HCT116 (cell line): ENCODE measurements around the gene EFCAB8.

Source experiments
- EZH2 ChIP-seq: fragments of 200-600 bp; sonication (generic); IDR thresholded peaks from 2 replicates; pipeline ENCODE4 v1.6.1; 2017; ENCODE audit warnings: antibody characterized with exemption, mixed run types
- EZH2phosphoT487 ChIP-seq: fragments of 200-600 bp; IDR thresholded peaks from 2 replicates; pipeline ENCODE4 v1.6.1; 2018; ENCODE audit warnings: antibody characterized with exemption, borderline replicate concordance
- POLR2A ChIP-seq: IDR thresholded peaks from 2 replicates; pipeline ENCODE4 v1.7.0; 2011; ENCODE audit warnings: borderline replicate concordance; ENCODE audit not compliant: insufficient read depth, insufficient read length; ENCODE audit errors: extremely low read depth
- POLR2AphosphoS5 ChIP-seq: IDR thresholded peaks from 2 replicates; pipeline ENCODE4 v1.6.1; 2011; ENCODE audit warnings: mild to moderate bottlenecking, low read depth, low read length, moderate library complexity
- RAD21 ChIP-seq: IDR thresholded peaks from 2 replicates; pipeline ENCODE4 v1.6.1; 2012; ENCODE audit warnings: low read depth, mild to moderate bottlenecking
- SIN3A ChIP-seq: IDR thresholded peaks from 2 replicates; pipeline ENCODE4 v1.6.1; 2012; ENCODE audit warnings: low read depth
- YY1 ChIP-seq: IDR thresholded peaks from 2 replicates; pipeline ENCODE4 v1.6.1; 2011; ENCODE audit warnings: low read length, low read depth, moderate library complexity, mild to moderate bottlenecking; ENCODE audit not compliant: insufficient replicate concordance; ENCODE audit errors: extremely low read depth
- ZNF274 ChIP-seq: fragments of 200-500 bp; sonication (Bioruptor generic); IDR thresholded peaks from 2 replicates; pipeline ENCODE4 v1.6.1; 2014; ENCODE audit warnings: mild to moderate bottlenecking, low read depth, low read length, inconsistent platforms
- TF ChIP-seq, protein P1 (sequence below), 3 experiments: fragments of 200-600 bp in 1 of 3; sonication (generic) in 1 of 3; IDR thresholded peaks in 2 of 3; conservative IDR thresholded peaks in 1 of 3; 2 replicates each; pipeline ENCODE4 v1.5.1; 2012 to 2017; ENCODE audit warnings: low read depth in 2 of 3, low read length in 2 of 3, antibody characterized with exemption in 1 of 3, borderline replicate concordance in 1 of 3, control low read depth in 1 of 3, mild to moderate bottlenecking in 1 of 3, mixed read lengths in 1 of 3, mixed run types in 1 of 3, moderate library complexity in 1 of 3; ENCODE audit not compliant: insufficient read depth in 1 of 3
- TF ChIP-seq, protein P2 (sequence below): IDR thresholded peaks from 2 replicates; pipeline ENCODE4 v1.6.1; 2012; ENCODE audit warnings: low read depth
- TF ChIP-seq, protein P3 (sequence below): IDR thresholded peaks from 2 replicates; pipeline ENCODE4 v1.6.1; 2012

GRCh38 chr20:33005908-33006775 is 147.4 kb downstream of the EFCAB8 start:
- TF ChIP-seq, protein P1, sequence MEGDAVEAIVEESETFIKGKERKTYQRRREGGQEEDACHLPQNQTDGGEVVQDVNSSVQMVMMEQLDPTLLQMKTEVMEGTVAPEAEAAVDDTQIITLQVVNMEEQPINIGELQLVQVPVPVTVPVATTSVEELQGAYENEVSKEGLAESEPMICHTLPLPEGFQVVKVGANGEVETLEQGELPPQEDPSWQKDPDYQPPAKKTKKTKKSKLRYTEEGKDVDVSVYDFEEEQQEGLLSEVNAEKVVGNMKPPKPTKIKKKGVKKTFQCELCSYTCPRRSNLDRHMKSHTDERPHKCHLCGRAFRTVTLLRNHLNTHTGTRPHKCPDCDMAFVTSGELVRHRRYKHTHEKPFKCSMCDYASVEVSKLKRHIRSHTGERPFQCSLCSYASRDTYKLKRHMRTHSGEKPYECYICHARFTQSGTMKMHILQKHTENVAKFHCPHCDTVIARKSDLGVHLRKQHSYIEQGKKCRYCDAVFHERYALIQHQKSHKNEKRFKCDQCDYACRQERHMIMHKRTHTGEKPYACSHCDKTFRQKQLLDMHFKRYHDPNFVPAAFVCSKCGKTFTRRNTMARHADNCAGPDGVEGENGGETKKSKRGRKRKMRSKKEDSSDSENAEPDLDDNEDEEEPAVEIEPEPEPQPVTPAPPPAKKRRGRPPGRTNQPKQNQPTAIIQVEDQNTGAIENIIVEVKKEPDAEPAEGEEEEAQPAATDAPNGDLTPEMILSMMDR (IDR thresholded peaks at IDR 0.05 in 2 of 3, conservative IDR thresholded peaks at IDR 0.05 in 1 of 3; ENCODE audit: borderline replicate concordance in 1 of 3, insufficient read depth in 1 of 3, low read depth in 2 of 3, low read length in 2 of 3): no peak
- TF ChIP-seq EZH2 (no peak), POLR2A (no peak), RAD21 (no peak), YY1 (no peak), ZNF274 (no peak), SIN3A (no peak), EZH2phosphoT487 (no peak), POLR2AphosphoS5 (no peak)
- TF ChIP-seq, protein P2, sequence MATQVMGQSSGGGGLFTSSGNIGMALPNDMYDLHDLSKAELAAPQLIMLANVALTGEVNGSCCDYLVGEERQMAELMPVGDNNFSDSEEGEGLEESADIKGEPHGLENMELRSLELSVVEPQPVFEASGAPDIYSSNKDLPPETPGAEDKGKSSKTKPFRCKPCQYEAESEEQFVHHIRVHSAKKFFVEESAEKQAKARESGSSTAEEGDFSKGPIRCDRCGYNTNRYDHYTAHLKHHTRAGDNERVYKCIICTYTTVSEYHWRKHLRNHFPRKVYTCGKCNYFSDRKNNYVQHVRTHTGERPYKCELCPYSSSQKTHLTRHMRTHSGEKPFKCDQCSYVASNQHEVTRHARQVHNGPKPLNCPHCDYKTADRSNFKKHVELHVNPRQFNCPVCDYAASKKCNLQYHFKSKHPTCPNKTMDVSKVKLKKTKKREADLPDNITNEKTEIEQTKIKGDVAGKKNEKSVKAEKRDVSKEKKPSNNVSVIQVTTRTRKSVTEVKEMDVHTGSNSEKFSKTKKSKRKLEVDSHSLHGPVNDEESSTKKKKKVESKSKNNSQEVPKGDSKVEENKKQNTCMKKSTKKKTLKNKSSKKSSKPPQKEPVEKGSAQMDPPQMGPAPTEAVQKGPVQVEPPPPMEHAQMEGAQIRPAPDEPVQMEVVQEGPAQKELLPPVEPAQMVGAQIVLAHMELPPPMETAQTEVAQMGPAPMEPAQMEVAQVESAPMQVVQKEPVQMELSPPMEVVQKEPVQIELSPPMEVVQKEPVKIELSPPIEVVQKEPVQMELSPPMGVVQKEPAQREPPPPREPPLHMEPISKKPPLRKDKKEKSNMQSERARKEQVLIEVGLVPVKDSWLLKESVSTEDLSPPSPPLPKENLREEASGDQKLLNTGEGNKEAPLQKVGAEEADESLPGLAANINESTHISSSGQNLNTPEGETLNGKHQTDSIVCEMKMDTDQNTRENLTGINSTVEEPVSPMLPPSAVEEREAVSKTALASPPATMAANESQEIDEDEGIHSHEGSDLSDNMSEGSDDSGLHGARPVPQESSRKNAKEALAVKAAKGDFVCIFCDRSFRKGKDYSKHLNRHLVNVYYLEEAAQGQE: no peak
- TF ChIP-seq, protein P3, sequence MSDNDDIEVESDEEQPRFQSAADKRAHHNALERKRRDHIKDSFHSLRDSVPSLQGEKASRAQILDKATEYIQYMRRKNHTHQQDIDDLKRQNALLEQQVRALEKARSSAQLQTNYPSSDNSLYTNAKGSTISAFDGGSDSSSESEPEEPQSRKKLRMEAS: no peak
